H1 (cell line): ENCODE measurements around the gene TIE1. TPM values are rescaled to one million over a fixed set of nuclear protein-coding genes. Genes with fewer than 3 reads are reported as not detected.

Experiments used
- BRCA1 ChIP-seq: IDR thresholded peaks from 2 replicates; pipeline ENCODE4 v1.6.1; 2012; ENCODE audit warnings: low read depth, low read length, improper control_type of control experiment
- polyA plus RNA-seq, 7 experiments: library from polyadenylated mRNA; depleted of rRNA in 3 of 7; stranded (reverse) in 5 of 7; unstranded in 2 of 7; fragments of >200 nt in 5 of 7; fragments of 200-250 nt in 2 of 7; gene quantifications; 1 replicate in 5 of 7; 2 replicates in 1 of 7; 4 replicates in 1 of 7; pipeline versions ENCODE4 v1.2.1 to v1.2.3, GENCODE V29; 2011 to 2013; ENCODE audit warnings: missing spikeins in 2 of 7, mixed read lengths in 2 of 7
- total RNA-seq: library from RNA; stranded (reverse); fragmentation: NEBNext Ultra II Directional; extraction: Animal tissue kit (Norgen Biotek cat#: 25700); gene quantifications from 2 replicates; pipeline ENCODE4 v1.2.1, GENCODE V29; 2021

Gene TIE1
- total and polyA plus RNA-seq, 2 of the 8 experiments (the other 6 are each of a cell fraction or from before 2014, with no cell fraction given): 0.74 to 2.2 TPM

- TF ChIP-seq BRCA1: no peak
- TF ChIP-seq, all 59 proteins: peak for 0
Observed at GRCh38 chr1:43273708-43274107, 27.1 kb upstream of the TIE1 start (continued).
